Lower lobe of right lung (tissue), 2 donors: ENCODE data around the gene ADAMTS17. TPM values are rescaled to one million over a fixed set of nuclear protein-coding genes. Genes with fewer than 3 reads are reported as not detected.

Experiments
- ATAC-seq, 2 donors: fragments of 200-7000 bp; cut with Tn5 transposase; one replicate each; pipeline ENCODE4 v1.9.1; 2020 to 2022; ENCODE audit warnings: mild to moderate bottlenecking in 2 of 2, moderate library complexity in 2 of 2
- DNase-seq: peaks from one replicate; pipeline ENCODE4 v3.0.0-alpha.2; 2020
- H3K27ac ChIP-seq: fragments of 200-600 bp; one replicate; pipeline ENCODE4 v1.8.0; 2022
- H3K27me3 ChIP-seq: fragments of 200-600 bp; one replicate; pipeline ENCODE4 v1.8.0; 2022; ENCODE audit warnings: low read depth
- H3K36me3 ChIP-seq: fragments of 200-600 bp; one replicate; pipeline ENCODE4 v1.8.0; 2022; ENCODE audit warnings: mild to moderate bottlenecking
- H3K4me1 ChIP-seq: fragments of 200-600 bp; one replicate; pipeline ENCODE4 v1.8.0; 2022
- H3K4me3 ChIP-seq: fragments of 200-600 bp; one replicate; pipeline ENCODE4 v1.8.0; 2022; ENCODE audit warnings: mild to moderate bottlenecking
- H3K9me3 ChIP-seq: fragments of 200-600 bp; one replicate; pipeline ENCODE4 v1.8.0; 2022
- CTCF ChIP-seq: fragments of 200-600 bp; IDR thresholded peaks from one replicate; pipeline ENCODE4 v1.8.0; 2022; ENCODE audit warnings: antibody characterized with exemption, mild to moderate bottlenecking
- intact Hi-C: fragments of 100-400 bp; cut with DNase I; formaldehyde crosslinking; loops from one replicate; pipeline ENCODE4 v1.11.0; 2022
- total RNA-seq: library from RNA; stranded (reverse); fragmentation: NEBNext Ultra II Directional; extraction: Animal tissue kit (Norgen Biotek cat#: 25700); gene quantifications from one replicate; pipeline ENCODE4 v1.2.1, GENCODE V29; 2021
- donor health status: DM: no; HTN: yes; CAD: no; lungs with severe emphysema.

ADAMTS17 gene
- total RNA-seq, 1 donor from 2014 or later, result 3.0 TPM

- no peak for DNase-seq
- Histone ChIP-seq H3K27me3 (no peaks in the 10 kb centered on the region), H3K4me1 (no peaks in the 10 kb centered on the region), H3K4me3 (no peak overlapping the region), H3K36me3 (no peaks in the 10 kb centered on the region), H3K9me3 (peaks cover 14% of the 10 kb centered on the region), H3K27ac (no peak overlapping the region)
- intact Hi-C loops, result no loop called here
- ATAC-seq, result no peak
- TF ChIP-seq CTCF, result no peak
These were observed 71.9 kb downstream of the ADAMTS17 start for GRCh38 chr15:100269831-100270230.

- H3K27me3 ChIP-seq, result no peaks in the 10 kb centered on the region
- intact Hi-C loops, result no loop called here
- H3K4me3 ChIP-seq, result no peak overlapping the region
- H3K4me1 ChIP-seq, result no peaks in the 10 kb centered on the region
- H3K27ac ChIP-seq, result no peak overlapping the region
- no peak for DNase-seq
- H3K36me3 ChIP-seq, result no peaks in the 10 kb centered on the region
- ATAC-seq, result no peak
- no peak for TF ChIP-seq CTCF
- no peaks in the 10 kb centered on the region for H3K9me3 ChIP-seq
These were observed 75.6 kb downstream of the ADAMTS17 start for GRCh38 chr15:100266166-100266565.

GRCh38 chr15:100265641-100266035 is 76.1 kb downstream of the ADAMTS17 start:
- H3K4me3 ChIP-seq, result no peak overlapping the region
- no peaks in the 10 kb centered on the region for H3K36me3 ChIP-seq
- ATAC-seq, result no peak
- no peak overlapping the region for H3K27ac ChIP-seq
- no peaks in the 10 kb centered on the region for H3K9me3 ChIP-seq
- no peak for TF ChIP-seq CTCF
- intact Hi-C loops, result no loop called here
- H3K27me3 ChIP-seq, result no peaks in the 10 kb centered on the region
- no peak for DNase-seq
- H3K4me1 ChIP-seq, result no peaks in the 10 kb centered on the region

- ATAC-seq (no peak), DNase-seq (no peak)
- TF ChIP-seq CTCF, result no peak
- Histone ChIP-seq H3K9me3 (no peaks in the 10 kb centered on the region), H3K4me3 (no peak overlapping the region), H3K27ac (no peak overlapping the region), H3K36me3 (no peaks in the 10 kb centered on the region), H3K27me3 (no peaks in the 10 kb centered on the region), H3K4me1 (no peaks in the 10 kb centered on the region)
- intact Hi-C loops, result no loop called here
These were observed 76.7 kb downstream of the ADAMTS17 start for GRCh38 chr15:100264994-100265640.

GRCh38 chr15:100263721-100264455 is 77.9 kb downstream of the ADAMTS17 start:
- ATAC-seq, result no peak
- no peaks in the 10 kb centered on the region for H3K36me3 ChIP-seq
- DNase-seq, result no peak
- intact Hi-C loops, result no loop called here
- TF ChIP-seq CTCF, result no peak
- no peaks in the 10 kb centered on the region for H3K4me1 ChIP-seq
- no peak overlapping the region for H3K27ac ChIP-seq
- H3K27me3 ChIP-seq, result no peaks in the 10 kb centered on the region
- H3K4me3 ChIP-seq, result no peak overlapping the region
- no peaks in the 10 kb centered on the region for H3K9me3 ChIP-seq
